Activated CD4-positive, CD25-positive, alpha-beta regulatory T cell treated with anti-CD3 and anti-CD28 coated beads, Interleukin-2, amount 50 U/mL, for 16 hours (primary cell): ENCODE measurements around the gene LRIT2.
"Not testable (repeated sequence)": the region's sequence is repeated elsewhere in the genome, so short reads cannot be mapped to it uniquely, and the experiment has no call there.

Source experiments
- DNase-seq: peaks from one replicate; pipeline ENCODE4 v3.0.0-alpha.2; 2020; ENCODE audit warnings: low read depth, low spot score

LRIT2 gene

DNA sequence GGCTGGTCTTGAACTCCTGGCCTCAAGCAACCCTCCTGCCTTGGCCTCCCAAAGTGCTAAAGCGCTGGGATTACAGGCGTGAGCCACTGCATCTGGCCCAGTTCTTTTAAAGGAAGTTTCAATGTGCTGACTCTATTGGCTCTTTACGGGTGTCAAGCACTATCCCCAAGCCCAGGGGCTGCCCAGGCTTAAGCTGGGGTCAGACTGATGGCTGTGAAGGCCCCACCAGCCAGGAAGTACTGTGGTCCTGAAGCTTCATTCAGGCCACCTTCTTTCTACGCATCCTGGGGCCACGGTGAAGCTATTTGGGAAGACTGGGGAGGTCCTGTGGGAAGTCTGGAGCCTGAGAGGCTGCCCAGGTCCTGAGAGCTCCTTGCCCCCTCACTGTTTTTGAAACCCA lies 43.7 kb downstream of the LRIT2 start:
- DNase-seq = no peak

DNA sequence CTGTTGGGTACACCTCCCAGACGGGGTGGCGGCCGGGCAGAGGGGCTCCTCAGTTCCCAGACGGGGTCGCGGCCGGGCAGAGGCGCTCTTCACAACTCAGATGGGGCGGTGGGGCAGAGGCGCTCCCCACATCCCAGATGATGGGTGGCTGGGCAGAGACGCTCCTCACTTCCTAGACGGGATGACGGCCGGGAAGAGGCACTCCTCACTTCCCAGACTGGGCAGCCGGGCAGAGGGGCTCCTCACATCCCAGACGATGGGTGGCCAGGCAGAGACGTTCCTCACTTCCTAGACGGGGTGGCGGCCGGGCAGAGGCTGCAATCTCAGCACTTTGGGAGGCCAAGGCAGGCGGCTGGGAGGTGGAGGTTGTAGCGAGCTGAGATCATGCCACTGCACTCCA lies 45.0 kb downstream of the LRIT2 start:
- not testable (repeated sequence) for DNase-seq

DNA sequence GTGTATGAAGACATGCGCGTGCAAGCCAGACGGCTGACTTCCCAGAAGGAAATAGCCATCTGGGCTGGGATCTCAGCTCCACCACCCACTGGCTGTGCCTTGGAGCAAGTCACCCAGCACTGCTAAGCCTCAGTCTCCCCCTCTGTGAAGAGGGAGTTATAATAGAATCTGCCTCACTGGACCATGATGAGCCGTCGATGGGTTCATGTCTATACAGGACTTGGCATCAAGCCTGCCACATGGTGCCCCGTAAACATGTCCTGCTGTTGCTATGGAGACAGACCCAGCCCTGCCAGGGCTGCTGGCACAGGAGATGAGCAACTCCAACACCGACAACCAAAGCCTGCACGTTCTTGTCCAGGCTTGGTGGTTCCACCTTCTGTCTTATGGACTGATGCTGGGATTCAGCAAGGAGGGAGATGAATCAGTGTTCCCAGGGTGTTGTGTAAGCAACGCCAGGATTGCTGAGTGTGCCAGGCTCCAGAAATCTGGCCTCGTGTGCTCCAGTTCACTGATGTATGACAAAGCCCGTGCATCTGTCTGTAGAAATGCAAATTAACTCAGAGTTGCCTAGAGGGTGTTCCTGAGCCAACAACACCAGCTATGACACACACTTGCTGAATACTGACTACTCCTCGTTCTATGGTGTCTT lies 46.2 kb downstream of the LRIT2 start:
- no peak for DNase-seq

DNA sequence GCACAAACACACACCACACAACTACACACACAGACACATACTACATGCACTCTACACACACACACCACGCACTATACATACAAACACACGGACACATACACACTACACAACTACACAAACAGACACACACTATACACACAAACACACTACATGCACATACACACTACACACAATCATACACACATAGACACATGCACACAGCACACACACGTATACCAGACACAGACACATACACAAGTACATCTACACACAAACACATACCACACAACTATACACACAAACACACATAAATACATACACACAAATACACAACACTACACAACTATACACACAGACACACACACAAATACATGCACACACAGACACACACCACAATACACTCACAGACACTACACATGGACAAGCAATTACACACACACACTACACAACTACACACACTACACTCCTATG lies 47.2 kb downstream of the LRIT2 start:
- no peak for DNase-seq

DNA sequence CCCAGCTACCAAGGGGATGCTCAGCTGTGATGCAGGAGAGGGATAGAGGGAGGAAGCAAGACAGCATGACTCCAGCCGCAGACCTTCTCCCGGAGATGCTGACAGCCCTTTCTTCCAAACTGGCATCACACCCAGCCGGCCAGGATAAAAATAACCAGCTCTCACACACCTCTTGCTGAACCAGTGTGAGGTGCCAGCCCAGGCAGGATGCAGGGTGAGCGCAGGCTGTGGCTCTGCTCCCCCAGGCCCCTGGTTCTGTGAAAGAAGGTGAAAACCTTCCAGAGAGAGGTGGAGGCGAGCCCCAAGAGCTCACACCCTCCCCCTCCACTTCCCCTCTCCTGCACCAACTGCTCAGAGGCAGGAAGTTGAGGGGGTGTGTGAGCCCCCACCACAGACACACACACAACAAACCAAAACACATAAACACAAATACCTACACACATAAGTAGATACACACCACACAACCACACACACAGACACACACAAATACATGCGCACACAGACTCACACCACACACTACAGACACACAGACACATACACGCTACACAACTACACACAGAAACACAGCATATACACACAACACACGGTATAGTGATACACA lies 47.7 kb downstream of the LRIT2 start:
- DNase-seq = no peak

DNA sequence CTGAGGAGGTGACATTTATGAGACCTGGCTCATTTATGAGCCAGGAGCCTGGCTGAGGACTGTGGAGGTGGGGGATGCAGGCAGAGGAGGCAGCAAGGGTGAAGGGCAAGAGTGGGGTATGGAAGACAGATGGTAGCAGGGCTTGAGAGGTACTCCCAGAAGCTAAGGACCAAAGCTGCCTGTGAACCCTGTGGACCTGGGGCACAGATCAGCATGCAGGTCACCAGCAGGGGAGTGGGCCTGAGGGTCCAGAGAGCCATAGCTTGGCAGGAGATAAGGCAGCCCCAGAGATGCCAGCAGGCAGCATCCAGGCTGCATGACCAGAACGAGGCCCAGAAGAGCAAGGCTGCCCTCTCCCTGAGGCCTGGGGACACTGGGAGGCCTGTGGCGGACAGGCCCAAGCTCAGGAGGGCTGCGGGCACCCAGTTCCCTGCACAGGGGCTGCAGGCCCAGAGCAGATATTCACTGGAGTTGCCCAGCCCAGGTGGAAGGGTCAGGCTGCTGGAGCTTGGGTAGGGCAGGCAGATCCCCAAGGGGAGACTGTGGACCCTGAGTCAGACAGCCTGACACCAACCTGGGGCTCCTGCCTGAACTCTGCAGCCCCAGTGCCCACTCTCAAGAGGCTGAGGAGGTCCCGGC lies 48.4 kb downstream of the LRIT2 start:
- DNase-seq = no peak

DNA sequence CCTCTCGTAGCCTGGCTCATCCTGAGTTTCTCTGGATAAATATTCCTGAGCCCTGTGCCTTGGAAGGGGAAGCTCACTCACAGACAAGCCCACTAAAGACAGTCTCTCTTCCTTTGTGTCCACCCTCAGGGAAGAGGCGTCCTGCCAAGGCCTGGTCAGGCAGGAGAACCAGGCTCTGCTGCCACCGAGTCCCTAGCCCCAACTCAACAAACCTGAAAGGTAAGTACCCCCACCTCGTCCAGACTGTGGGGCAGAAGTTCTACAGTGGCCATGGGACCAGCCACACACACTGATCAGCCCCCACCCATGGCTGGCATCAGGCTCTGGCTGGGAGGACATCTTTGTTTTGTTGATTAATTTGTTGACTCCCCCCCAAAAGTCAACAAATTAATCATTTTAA lies 49.0 kb downstream of the LRIT2 start:
- DNase-seq = no peak

DNA sequence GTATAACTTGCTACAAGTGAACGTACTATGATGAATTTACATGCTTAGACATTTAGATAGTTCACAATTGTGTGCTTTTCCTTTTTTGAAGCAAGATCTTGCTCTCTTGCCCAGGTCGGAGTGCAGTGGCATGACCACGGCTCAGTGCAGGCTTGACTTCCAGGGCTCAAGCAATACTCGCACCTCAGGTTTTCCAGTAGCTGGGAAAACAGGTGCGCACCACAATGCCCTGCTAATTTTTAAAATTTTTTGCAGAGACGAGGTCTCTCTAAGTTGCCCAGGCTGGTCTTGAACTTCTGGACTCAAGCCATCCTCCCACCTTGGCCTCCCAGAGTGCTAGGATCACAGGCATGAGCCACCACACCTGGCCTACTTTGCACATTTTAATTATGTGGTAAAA lies 49.9 kb downstream of the LRIT2 start:
- no peak for DNase-seq

DNA sequence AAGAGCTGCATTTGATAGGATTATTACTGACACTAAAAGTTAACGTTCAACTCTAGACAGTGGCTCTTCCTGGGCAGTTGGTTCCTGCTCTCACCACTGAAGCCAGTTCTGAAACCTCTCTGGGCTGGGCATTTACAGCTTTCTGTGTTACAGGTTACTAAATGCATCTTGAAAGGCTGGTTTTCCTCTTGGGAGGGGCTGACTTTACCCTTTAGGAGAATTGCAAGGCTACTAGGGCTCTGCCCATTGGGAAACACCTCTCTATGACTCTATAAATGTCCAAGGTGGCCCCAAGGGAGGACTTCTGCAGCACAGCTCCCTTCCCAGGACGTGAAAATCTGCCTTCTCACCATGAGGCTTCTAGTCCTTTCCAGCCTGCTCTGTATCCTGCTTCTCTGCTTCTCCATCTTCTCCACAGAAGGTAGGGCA lies 51.8 kb downstream of the LRIT2 start, which contains the start of gene GPR15LG:
Gene GPR15LG (plus strand): TSS at position 301 of the 429 bp plus-strand sequence. CDS start 51 bp downstream, at position 352.
- no peak for DNase-seq

DNA sequence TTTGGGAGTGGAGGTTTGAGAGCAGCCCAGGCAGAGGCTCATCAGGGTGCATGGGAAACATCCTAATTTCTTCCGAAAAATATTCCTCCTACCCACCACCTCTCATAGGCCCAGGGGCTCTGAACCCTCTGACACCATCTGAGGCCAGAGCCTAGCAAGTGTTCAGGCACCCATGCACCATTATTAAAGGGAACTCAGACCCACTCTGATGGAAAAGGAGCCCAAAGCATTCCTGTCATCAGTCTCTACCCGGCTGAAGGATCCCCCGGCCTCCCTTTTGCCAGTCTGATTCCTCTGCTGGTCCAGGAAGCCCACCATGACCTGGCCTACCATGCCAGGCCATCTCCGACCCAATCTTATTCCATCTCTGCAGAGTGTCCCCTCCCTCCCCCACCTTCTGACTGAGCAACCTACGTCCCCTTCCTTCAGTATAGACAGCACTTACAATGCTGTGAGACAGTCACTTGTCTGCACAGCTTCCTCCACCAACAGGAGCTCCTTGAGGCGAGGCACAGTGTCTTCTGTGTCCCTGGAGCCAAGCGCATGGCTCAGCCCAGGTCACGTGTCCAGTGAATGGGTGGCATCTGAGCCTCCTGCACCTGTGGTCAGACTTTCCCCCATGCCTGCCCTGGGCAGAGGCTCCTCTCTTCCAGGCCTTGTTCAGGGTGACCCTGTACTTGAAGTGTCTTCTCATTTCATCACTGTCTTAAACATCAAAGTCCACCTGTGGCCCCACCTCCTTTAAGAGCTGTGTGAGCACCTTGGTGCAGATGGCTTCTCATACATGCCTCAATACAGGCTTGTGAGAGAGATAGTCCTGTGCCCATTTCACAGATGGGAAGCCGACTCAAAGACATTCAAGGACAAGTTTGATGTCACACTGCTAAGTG lies 52.6 kb downstream of the LRIT2 start:
- DNase-seq = no peak

DNA sequence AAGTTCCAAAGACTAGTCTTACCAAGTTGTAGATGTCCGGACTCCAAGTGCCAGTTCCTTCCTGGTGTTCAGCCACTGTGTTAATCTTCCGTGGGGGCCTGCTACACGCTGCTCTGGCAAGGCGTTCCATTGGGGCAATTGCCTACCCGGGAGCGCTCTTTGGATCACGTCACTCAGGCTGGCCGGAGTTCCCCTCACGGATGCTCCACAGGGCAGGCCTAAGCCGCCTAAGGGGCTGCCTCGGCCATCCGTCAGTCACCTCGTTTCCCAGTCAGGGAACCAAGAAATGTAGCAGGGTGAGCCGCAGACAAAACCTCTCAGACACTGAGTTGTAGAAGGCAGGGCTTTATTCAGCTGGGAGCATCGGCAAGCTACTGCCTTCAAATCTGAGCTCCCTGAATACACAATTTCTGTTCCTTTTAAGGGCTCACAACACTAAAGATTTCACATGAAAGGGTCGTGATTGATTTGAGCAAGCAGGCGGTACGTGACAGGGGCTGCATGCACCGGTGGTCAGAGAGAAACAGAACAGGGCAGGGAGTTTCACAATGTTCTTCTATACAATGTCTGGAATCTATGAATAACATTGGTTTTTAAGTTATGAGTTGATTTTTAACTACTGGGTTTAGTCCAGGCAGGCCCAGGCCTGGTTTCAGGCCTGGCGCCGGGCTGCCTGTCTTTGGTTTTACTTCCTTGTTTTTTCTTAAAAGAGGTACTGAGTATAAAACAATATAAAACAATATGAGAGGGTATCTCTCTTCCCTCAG lies 53.5 kb downstream of the LRIT2 start:
- DNase-seq = not testable (repeated sequence)

DNA sequence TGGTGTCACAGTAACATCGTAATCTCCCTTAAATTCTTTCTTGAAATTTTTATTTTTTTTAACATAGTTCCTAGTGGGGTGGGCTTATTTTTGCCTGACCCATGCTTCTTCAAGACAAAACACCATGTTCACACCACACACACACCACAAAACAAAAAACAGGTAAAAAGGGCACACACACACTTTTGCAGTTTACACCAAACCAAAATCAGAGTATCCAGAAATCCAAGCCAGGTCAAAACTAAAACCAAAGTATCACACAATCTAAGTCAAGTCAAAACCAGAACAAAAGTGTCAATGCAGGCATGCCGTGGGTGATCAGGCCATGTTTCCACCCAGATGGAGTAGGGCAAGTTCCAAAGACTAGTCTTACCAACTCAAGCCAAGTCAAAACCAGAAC lies 54.1 kb downstream of the LRIT2 start:
- DNase-seq = not testable (repeated sequence)
